Calu3 (cell line): ENCODE data around the gene SFPQ. TPM values are rescaled to one million over a fixed set of nuclear protein-coding genes. Genes with fewer than 3 reads are reported as not detected.
"Not testable (repeated sequence)": the region's sequence is repeated elsewhere in the genome, so short reads cannot be mapped to it uniquely, and the experiment has no call there.

Experiments
- Bru-seq: library from RNA; stranded (reverse); fragments of 400-500 nt; gene quantifications from one replicate; lab custom pipeline; 2021; lab: Mats Ljungman, UMichigan
- BruChase-seq, 2 experiments: library from RNA; stranded (reverse); fragments of 400-500 nt; gene quantifications; one replicate each; lab custom pipeline; 2021; lab: Mats Ljungman, UMichigan
- BruUV-seq: library from RNA; stranded (reverse); fragments of 400-500 nt; replicated peaks from 2 replicates; lab custom pipeline; 2021; lab: Mats Ljungman, UMichigan
- CTCF ChIA-PET: fragments of 300-600 bp; sonication (Branson Sonifier 250); formaldehyde crosslinking; loops from one replicate; lab custom pipeline; 2022; ENCODE audit warnings: antibody characterized with exemption; lab: Charles Lee
- DNase-seq: peaks from one replicate; pipeline ENCODE4 v3.0.0; 2022
- H3K27ac Mint-ChIP-seq: one replicate; pipeline ENCODE4 v1.8.0; 2022; ENCODE audit warnings: mixed read lengths; ENCODE audit not compliant: unreplicated experiment
- H3K27me3 Mint-ChIP-seq: one replicate; pipeline ENCODE4 v1.8.0; 2022; ENCODE audit warnings: mixed read lengths; ENCODE audit not compliant: unreplicated experiment
- H3K36me3 Mint-ChIP-seq: one replicate; pipeline ENCODE4 v1.8.0; 2022; ENCODE audit warnings: mild to moderate bottlenecking, moderate library complexity, mixed read lengths; ENCODE audit not compliant: insufficient read depth, unreplicated experiment
- H3K4me1 Mint-ChIP-seq: one replicate; pipeline ENCODE4 v1.8.0; 2022; ENCODE audit warnings: mild to moderate bottlenecking, low read depth, mixed read lengths; ENCODE audit not compliant: unreplicated experiment
- H3K4me3 Mint-ChIP-seq: one replicate; pipeline ENCODE4 v1.8.0; 2022; ENCODE audit warnings: mild to moderate bottlenecking, low read depth, moderate library complexity, mixed read lengths; ENCODE audit not compliant: unreplicated experiment
- H3K9me3 Mint-ChIP-seq: one replicate; pipeline ENCODE4 v1.8.0; 2022; ENCODE audit warnings: low read depth, mixed read lengths; ENCODE audit not compliant: unreplicated experiment
- CTCF ChIP-seq: fragments of 200-600 bp; IDR thresholded peaks from one replicate; pipeline ENCODE4 v1.8.0; 2022; ENCODE audit warnings: antibody characterized with exemption; ENCODE audit not compliant: unreplicated experiment
- intact Hi-C: fragments of 100-400 bp; cut with micrococcal nuclease; formaldehyde crosslinking; loops from one replicate; pipeline ENCODE4 v1.10.0; 2022; ENCODE audit not compliant: unreplicated experiment
- long read RNA-seq: library from polyadenylated mRNA; stranded (forward); transcript quantifications from one replicate; pipeline ENCODE4 v2.0.0, GENCODE V29; 2022
- total RNA-seq: library from RNA; stranded (reverse); gene quantifications from 2 replicates; pipeline ENCODE4 v1.2.3, GENCODE V29; 2022

SFPQ gene, protein sequence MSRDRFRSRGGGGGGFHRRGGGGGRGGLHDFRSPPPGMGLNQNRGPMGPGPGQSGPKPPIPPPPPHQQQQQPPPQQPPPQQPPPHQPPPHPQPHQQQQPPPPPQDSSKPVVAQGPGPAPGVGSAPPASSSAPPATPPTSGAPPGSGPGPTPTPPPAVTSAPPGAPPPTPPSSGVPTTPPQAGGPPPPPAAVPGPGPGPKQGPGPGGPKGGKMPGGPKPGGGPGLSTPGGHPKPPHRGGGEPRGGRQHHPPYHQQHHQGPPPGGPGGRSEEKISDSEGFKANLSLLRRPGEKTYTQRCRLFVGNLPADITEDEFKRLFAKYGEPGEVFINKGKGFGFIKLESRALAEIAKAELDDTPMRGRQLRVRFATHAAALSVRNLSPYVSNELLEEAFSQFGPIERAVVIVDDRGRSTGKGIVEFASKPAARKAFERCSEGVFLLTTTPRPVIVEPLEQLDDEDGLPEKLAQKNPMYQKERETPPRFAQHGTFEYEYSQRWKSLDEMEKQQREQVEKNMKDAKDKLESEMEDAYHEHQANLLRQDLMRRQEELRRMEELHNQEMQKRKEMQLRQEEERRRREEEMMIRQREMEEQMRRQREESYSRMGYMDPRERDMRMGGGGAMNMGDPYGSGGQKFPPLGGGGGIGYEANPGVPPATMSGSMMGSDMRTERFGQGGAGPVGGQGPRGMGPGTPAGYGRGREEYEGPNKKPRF
- total RNA-seq (328 and 369 TPM in 2 replicates), Bru-seq, nascent RNA (percentile 100 among the genes with signal in this experiment), BruChase-seq, experiment 1, labeled RNA remaining after a 6-hour chase (percentile 100 among the genes with signal in this experiment), BruChase-seq, experiment 2, labeled RNA remaining after a 2-hour chase (percentile 100 among the genes with signal in this experiment)
- long read RNA-seq, transcript SFPQ-201 (10 exons, 3,747 nt) = major isoform, 56 of 128 reads
- long read RNA-seq, partial matches to known transcripts = 38 of 128 reads
- long read RNA-seq, other reads (novel, unspliced or antisense) = 28 of 128 reads

DNA sequence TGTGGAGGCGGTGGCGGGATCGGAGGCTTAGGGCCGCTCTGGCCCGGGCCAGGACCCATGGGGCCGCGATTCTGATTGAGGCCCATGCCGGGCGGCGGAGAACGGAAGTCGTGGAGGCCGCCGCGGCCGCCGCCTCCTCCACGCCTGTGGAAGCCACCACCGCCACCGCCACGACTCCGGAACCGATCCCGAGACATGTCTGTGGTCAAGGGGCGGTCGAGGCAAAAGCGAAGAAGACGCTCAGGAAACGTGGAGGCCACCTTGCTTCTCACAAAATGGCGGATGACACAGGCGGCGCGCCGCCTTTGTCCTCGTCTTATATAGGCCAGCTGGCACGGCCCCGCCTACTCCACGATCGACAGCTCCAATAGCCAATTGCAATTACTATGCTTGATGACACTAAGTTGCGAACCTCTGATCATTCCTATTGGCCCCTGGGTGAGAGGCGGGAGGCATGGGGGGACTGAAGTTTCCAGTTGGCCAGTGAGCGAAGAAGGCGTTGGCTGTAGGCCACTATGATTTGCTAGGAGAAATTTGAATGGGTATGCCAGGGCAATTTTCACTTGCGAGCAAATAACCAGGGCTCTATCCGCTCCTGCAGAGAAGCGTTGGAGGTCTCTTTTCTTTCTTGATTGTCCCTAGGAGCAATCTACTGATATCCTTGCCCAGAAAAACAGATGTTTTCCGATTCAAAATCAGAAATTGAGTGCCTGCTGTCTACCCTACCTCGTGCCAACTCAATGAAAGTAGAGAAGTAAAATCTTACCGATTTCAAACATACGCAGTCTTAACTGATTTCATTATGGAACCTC lies at the start of gene SFPQ:
Gene SFPQ, minus strand, starts transcription at position 293 of the 812 bp plus-strand sequence. Its CDS starts 96 bp downstream, at position 197.
- TSS peak; percentile 92 for BruUV-seq
- DNase-seq = peak; percentile 96
- intact Hi-C loops = loop anchor here (5.0 kb wide), 1 partner anchor 74 kb away; the partner anchor contains the start of gene ZMYM4
- Mint-ChIP-seq H3K9me3 (no peaks in the 10 kb centered on the region), H3K27ac (peak within 1 kb of the TSS; percentile 99), H3K4me1 (peaks cover 18% of the 10 kb centered on the region), H3K4me3 (peak within 1 kb of the TSS; percentile 93), H3K36me3 (peaks cover 60% of the 10 kb centered on the region), H3K27me3 (no peaks in the 10 kb centered on the region)
- CTCF ChIA-PET = interaction anchor here (1.0 kb wide), 1 partner anchor 161 kb away, joined by 4 read pairs; the partner anchor contains the start of gene ZMYM6
- TF ChIP-seq CTCF = no peak

DNA sequence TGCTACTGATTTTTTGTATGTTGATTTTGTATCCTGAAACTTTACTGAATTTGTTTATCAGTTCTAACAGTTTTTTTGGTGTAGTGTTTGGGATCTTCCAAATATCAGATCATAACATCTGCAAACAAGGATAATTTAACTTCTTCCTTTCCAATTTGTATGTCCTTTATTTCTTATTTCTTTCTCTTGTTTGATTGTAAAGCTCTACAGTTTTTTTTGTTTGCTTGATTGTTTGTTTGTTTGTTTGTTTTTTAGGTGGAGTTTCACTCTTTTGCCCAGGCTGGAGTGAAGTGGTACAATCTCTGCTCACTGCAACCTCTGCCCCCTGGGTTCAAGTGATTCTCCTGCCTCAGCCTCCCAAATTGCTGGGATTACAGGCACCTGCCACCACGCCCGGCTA lies 43.8 kb upstream of the SFPQ start:
- CTCF ChIA-PET = interaction anchor here (0.7 kb wide), 1 partner anchor 110 kb away, joined by 3 read pairs; no protein-coding TSS in a partner anchor
- BruUV-seq, DNase-seq, intact Hi-C loops, H3K9me3 Mint-ChIP-seq, H3K4me1 Mint-ChIP-seq, H3K27me3 Mint-ChIP-seq, H3K36me3 Mint-ChIP-seq, H3K4me3 Mint-ChIP-seq, H3K27ac Mint-ChIP-seq: not testable (repeated sequence)

DNA sequence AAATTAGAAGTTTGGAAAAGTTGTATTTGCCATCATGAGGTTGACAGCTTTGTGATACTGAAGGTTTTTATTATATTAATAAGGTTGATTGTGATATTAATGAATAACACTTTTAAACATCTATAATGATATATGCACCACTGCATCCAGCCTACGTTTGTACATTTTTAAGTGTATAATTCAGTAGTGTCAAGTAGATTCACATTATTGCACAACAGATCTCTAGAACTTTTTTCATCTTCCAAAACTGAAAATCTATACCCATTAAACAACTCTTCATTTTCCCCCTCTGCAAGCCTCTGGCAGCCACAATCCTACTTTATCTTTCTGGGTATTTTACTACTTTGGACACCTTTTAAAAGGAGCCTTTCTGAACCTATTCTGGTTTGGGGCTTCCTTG lies 38.3 kb upstream of the SFPQ start:
- Mint-ChIP-seq H3K4me3 (no peak overlapping the region), H3K27ac (no peak overlapping the region), H3K9me3 (no peaks in the 10 kb centered on the region), H3K4me1 (no peaks in the 10 kb centered on the region), H3K27me3 (no peaks in the 10 kb centered on the region), H3K36me3 (no peaks in the 10 kb centered on the region)
- CTCF ChIA-PET = no interaction called here
- no TSS peak for BruUV-seq
- DNase-seq = no peak
- TF ChIP-seq CTCF = no peak
- intact Hi-C loops = no loop called here

DNA sequence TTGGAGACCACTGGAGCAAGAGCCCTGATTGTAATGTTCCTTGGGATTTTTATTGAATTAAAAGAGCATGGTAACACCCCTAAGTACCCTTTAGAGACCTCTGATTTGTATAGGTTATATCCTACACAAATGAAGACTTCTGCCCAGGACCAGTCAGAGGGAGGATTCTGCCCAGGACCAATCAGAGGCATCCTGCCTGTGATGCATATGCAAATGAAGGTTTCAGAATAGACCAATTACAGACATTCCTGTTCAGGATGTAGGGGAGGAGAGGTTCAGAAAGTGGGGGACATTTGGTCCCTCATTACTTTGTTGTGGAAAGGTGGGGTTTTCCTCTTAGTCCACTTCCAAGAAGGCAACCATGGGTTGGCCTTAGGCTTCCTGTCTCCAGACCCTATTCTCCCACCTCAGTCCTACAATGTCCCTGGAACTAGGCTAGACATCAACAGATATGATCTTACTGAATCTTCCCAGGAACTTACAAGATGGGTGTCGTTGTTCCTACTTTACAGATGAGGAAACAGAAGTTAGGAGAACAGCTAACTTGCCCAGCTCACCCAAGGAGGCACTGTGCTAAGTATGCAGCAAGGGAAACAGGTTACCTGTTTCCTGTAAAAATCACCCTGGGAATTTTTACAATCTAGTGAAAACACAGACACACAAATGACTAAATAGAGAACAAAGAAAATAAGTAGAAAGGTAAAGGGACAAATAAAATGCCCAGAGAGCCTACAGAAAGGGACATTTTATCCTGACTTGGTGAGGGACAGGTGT lies 36.8 kb upstream of the SFPQ start:
- Mint-ChIP-seq H3K27me3 (no peaks in the 10 kb centered on the region), H3K4me1 (no peaks in the 10 kb centered on the region), H3K36me3 (no peaks in the 10 kb centered on the region), H3K4me3 (no peak overlapping the region), H3K9me3 (no peaks in the 10 kb centered on the region), H3K27ac (no peak overlapping the region)
- TF ChIP-seq CTCF = no peak
- intact Hi-C loops = no loop called here
- CTCF ChIA-PET = interaction anchor here (0.5 kb wide), 1 partner anchor 18 kb away, joined by 3 read pairs; no protein-coding TSS in a partner anchor
- no peak for DNase-seq
- no TSS peak for BruUV-seq
